Panc1 (cell line): Measurements from ENCODE around the gene VWA5B2. TPM values are rescaled to one million over a fixed set of nuclear protein-coding genes. Genes with fewer than 3 reads are reported as not detected.

Experiments used
- ATAC-seq: fragments of 200-7000 bp; cut with Tn5 transposase; 2 replicates; pipeline ENCODE4 v1.9.1; 2020; ENCODE audit warnings: mild to moderate bottlenecking, moderate library complexity
- BruUV-seq: library from RNA; stranded (reverse); fragments of 400-500 nt; replicated peaks from 2 replicates; lab custom pipeline; 2021; lab: Mats Ljungman, UMichigan
- CTCF ChIA-PET: fragments of 300-600 bp; sonication (Branson Sonifier 250); formaldehyde crosslinking; loops from one replicate; lab custom pipeline; 2022; ENCODE audit warnings: antibody characterized with exemption; lab: Charles Lee
- POLR2A ChIA-PET: fragments of 300-600 bp; sonication (Branson Sonifier 250); formaldehyde crosslinking; loops from one replicate; lab custom pipeline; 2022; ENCODE audit warnings: antibody characterized with exemption; lab: Charles Lee
- DNase-seq: peaks from one replicate; pipeline ENCODE4 v3.0.0-alpha.2; 2010; ENCODE audit warnings: low read depth, low spot score
- H3K27ac ChIP-seq: 2 replicates; pipeline ENCODE4 v1.5.1; 2011; ENCODE audit warnings: mild to moderate bottlenecking, low read length, inconsistent platforms
- H3K27me3 ChIP-seq: fragments of 200-500 bp; sonication (Bioruptor generic); 2 replicates; pipeline ENCODE4 v1.6.0; 2014; ENCODE audit warnings: low read length, inconsistent platforms; ENCODE audit not compliant: control insufficient read depth, insufficient read depth
- H3K36me3 ChIP-seq: fragments of 200-500 bp; sonication (Bioruptor generic); 2 replicates; pipeline ENCODE4 v1.5.1; 2014; ENCODE audit warnings: inconsistent platforms, mild to moderate bottlenecking, low read length, moderate library complexity; ENCODE audit not compliant: control insufficient read depth, insufficient read depth
- H3K4me1 ChIP-seq: 2 replicates; pipeline ENCODE4 v1.5.1; 2011; ENCODE audit warnings: inconsistent platforms, mild to moderate bottlenecking, low read length, moderate library complexity; ENCODE audit not compliant: control insufficient read depth, insufficient read depth
- H3K4me3 ChIP-seq, 2 experiments: 2 replicates each; pipeline ENCODE4 v1.5.1; 2011 to 2012; ENCODE audit warnings: low read depth in 2 of 2, low read length in 2 of 2, mild to moderate bottlenecking in 2 of 2, inconsistent platforms in 1 of 2, moderate library complexity in 1 of 2
- H3K9me3 ChIP-seq: fragments of 200-500 bp; sonication (Bioruptor generic); 2 replicates; pipeline ENCODE4 v1.5.1; 2014; ENCODE audit warnings: low read depth, mild to moderate bottlenecking, inconsistent platforms, low read length, moderate library complexity; ENCODE audit not compliant: control insufficient read depth, insufficient read depth
- CTCF ChIP-seq: fragments of 450-650 bp; IDR thresholded peaks from 2 replicates; pipeline ENCODE4 v1.5.1; 2017; ENCODE audit warnings: mild to moderate bottlenecking
- POLR2AphosphoS5 ChIP-seq: IDR thresholded peaks from 2 replicates; pipeline ENCODE4 v1.6.1; 2012; ENCODE audit warnings: mild to moderate bottlenecking, low read depth, low read length, moderate library complexity
- REST ChIP-seq, 2 experiments: IDR thresholded peaks; 2 replicates each; pipeline ENCODE4 v1.6.1; 2011 to 2012; ENCODE audit warnings: low read depth in 2 of 2, control low read depth in 1 of 2, low read length in 1 of 2, mild to moderate bottlenecking in 1 of 2, moderate library complexity in 1 of 2; ENCODE audit not compliant: insufficient read depth in 1 of 2
- SIN3A ChIP-seq: IDR thresholded peaks from 2 replicates; pipeline ENCODE4 v1.6.1; 2012; ENCODE audit warnings: low read depth, mild to moderate bottlenecking, low read length, moderate library complexity, borderline replicate concordance; ENCODE audit not compliant: insufficient read depth
- TCF7L2 ChIP-seq: IDR thresholded peaks from 2 replicates; pipeline ENCODE4 v1.6.1; 2011; ENCODE audit warnings: mild to moderate bottlenecking, low read depth, low read length, inconsistent platforms
- in situ Hi-C: cut with HindIII; loops from 2 replicates; pipeline ENCODE4 v1.10.0; 2016; ENCODE audit warnings: low sequenced_read_pairs, low pct_unique_long_range_greater_than_20kb
- intact Hi-C: fragments of 100-400 bp; cut with micrococcal nuclease; formaldehyde crosslinking; loops from one replicate; pipeline ENCODE4 v1.10.0; 2022; ENCODE audit not compliant: unreplicated experiment
- total RNA-seq: library from RNA; stranded (reverse); gene quantifications from one replicate; pipeline ENCODE4 v1.2.1, GENCODE V29; 2021; ENCODE audit not compliant: unreplicated experiment

VWA5B2 gene
- total RNA-seq, 1 experiment from 2014 or later: 0.28 TPM

- H3K4me3 ChIP-seq: no peak overlapping the region
- no TSS peak for BruUV-seq
- H3K4me1 ChIP-seq: no peaks in the 10 kb centered on the region; the same call in 1 of the 2 replicates
- no peaks in the 10 kb centered on the region for H3K36me3 ChIP-seq
- no peak overlapping the region for H3K27ac ChIP-seq
- ChIA-PET POLR2A (no interaction called here), CTCF (interaction anchor here (0.9 kb wide), 1 partner anchor 14 kb away, joined by 3 read pairs; the partner anchor contains the start of gene EEF1AKMT4)
- DNase-seq (no peak), ATAC-seq (no peak)
- intact Hi-C loops (no loop called here), in situ Hi-C loops (no loop called here)
- H3K9me3 ChIP-seq: no peaks in the 10 kb centered on the region
- H3K27me3 ChIP-seq: peaks cover 7% of the 10 kb centered on the region; the same call in 1 of the 2 replicates
- no peak for TF ChIP-seq SIN3A
- TF ChIP-seq REST (IDR thresholded peaks at IDR 0.05; ENCODE audit: insufficient read depth in 1 of 2, low read depth in 2 of 2, low read length in 1 of 2): no peak
- TF ChIP-seq POLR2AphosphoS5: no peak
- TF ChIP-seq TCF7L2: no peak
- no peak for TF ChIP-seq CTCF
Observed at GRCh38 chr3:184236033-184236410, 6.6 kb downstream of the VWA5B2 start.

GRCh38 chr3:184236636-184237035, 7.3 kb downstream of the VWA5B2 start:
- H3K27me3 ChIP-seq: 0 out of 2 replicates have a peak, but pooled peaks cover 3% of the 10 kb centered on the region
- no peak overlapping the region for H3K27ac ChIP-seq
- in situ Hi-C loops: no loop called here
- H3K9me3 ChIP-seq: no peaks in the 10 kb centered on the region
- DNase-seq (no peak), ATAC-seq (no peak)
- TF ChIP-seq REST (IDR thresholded peaks at IDR 0.05; ENCODE audit: insufficient read depth in 1 of 2, low read depth in 2 of 2, low read length in 1 of 2): no peak
- BruUV-seq: no TSS peak
- no peak overlapping the region for H3K4me3 ChIP-seq
- no peaks in the 10 kb centered on the region for H3K36me3 ChIP-seq
- intact Hi-C loops: no loop called here
- POLR2A ChIA-PET: no interaction called here
- H3K4me1 ChIP-seq: no peaks in the 10 kb centered on the region; the same call in 1 of the 2 replicates
- CTCF ChIA-PET: interaction anchor here (0.9 kb wide), 1 partner anchor 13 kb away, joined by 3 read pairs; the partner anchor contains the start of gene EEF1AKMT4
